Activated CD8-positive, alpha-beta memory T cell treated with anti-CD3 and anti-CD28 coated beads, Interleukin-2, amount 50 U/mL, for 24 hours (primary cell): ENCODE results near the gene VAPA.
"Not testable (repeated sequence)": the region's sequence is repeated elsewhere in the genome, so short reads cannot be mapped to it uniquely, and the experiment has no call there.

Experiments
- DNase-seq: peaks from one replicate; pipeline ENCODE4 v3.0.0-alpha.2; 2020; ENCODE audit errors: extremely low read depth

VAPA gene

DNA sequence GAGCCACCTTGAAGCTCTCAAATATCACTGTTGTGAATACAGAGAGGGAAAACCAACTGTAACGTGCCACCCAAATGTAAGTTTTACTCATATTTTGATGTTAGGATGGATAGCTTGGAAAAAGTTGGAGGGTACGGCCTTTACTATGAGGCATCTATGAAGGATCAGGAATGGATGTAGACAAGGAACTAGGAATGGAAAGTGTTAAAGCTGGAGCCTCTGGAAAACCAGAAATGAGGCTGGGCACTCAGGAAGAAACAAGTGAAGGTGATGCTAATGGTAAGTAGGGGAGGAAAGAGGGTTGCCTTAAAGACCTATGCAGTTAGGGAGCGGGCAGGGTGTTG, 27.8 kb upstream of the VAPA start:
- DNase-seq, result no peak

DNA sequence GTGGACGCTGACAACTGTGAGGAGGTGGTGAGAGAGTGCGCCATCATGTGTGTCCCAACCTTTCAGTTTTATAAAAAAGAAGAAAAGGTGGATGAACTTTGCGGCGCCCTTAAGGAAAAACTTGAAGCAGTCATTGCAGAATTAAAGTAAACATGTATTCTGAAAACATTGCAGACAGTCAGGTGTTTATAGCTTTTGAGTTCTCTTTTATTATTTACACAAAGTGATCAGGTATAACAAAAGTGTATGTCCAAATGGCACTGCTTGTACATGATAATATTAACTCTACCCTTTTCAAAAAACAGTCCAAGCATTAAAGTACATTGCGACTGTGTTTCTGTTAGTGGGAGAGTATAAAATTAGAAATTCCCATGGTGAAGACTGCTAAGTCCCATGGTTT, 25.8 kb upstream of the VAPA start:
- no peak for DNase-seq

DNA sequence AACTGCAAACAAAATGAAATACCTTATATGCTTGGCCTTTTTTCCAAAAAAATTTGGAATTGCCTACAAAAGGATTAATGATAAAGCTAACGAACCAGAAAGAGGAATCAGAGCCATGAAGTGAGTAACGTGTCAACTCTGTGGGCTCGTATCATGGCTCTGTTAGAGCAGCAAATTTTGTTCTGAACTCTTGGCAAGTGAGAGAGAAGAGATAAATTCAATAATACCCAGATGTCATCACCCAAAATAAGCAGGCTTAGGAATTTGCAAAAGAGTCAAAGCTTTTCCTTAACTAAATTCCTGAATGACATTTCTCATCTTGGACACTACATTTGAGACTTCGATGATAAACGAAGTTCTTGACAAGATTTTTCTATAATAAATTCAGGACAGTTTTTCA, 23.6 kb upstream of the VAPA start:
- no peak for DNase-seq

DNA sequence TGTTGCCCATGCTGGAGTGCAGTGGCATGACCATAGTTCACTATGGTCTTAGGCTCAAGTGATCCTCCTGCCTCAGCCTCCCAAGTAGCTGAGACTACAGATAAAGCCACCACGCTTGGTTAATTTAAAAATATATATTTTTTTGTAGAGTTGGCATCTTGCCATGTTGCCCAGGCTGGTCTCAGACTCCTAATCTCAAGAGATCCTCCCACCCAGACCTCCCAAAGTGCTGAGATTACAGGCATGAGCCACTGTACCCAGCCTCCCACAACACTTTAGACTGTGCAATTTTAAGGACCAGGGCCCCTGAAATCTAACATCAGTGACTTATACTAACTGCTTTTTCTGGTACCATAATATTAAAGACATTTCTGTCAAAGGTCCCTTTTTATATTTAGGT, 22.9 kb upstream of the VAPA start:
- DNase-seq, result no peak

DNA sequence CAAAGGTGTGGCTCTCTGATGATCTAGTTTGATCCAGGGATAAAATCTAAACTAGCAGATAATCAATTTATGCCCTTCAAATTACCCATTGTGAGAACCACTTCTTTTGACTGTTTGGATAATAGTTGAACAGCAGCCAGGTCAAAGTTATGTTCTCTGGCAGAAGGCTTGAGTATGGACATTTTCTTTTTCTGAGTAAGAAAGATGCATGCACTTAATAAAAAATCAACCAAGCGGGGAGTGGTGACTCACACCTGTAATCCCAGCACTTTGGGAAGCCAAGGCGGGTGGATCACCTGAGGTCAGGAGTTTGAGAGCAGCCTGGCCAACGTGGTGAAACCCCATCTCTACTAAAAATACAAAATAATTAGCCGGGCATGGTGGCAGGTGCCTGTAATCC, 22.3 kb upstream of the VAPA start:
- not testable (repeated sequence) for DNase-seq

DNA sequence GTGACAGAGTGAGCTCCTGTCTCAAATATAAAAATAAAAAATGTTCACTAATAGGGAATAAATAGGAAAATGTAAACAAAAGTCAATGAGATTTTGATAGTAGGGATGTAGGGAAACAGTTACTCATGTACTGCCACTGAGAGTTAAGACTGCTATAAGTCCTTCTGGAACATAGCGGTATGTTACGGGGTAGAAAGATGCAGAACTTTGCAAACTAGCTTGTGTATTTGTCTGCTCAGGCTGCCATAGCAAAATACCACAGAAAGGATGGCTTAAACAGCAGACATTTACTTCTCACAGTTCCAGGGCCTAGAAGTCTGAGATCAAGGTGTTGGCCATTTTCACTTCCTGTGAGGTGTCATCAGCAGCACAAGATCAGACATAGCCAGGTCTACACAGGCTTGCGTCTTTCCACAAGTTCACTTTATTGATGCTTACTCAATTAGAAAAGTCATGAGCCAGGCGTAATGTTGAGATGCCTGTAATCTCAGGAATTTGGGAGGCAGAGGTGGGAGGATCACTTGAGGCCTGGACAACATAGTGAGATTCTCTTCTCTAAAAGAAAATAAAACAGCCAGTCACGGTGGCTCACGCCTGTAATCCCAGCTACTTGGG, 19.3 kb upstream of the VAPA start:
- no peak for DNase-seq

DNA sequence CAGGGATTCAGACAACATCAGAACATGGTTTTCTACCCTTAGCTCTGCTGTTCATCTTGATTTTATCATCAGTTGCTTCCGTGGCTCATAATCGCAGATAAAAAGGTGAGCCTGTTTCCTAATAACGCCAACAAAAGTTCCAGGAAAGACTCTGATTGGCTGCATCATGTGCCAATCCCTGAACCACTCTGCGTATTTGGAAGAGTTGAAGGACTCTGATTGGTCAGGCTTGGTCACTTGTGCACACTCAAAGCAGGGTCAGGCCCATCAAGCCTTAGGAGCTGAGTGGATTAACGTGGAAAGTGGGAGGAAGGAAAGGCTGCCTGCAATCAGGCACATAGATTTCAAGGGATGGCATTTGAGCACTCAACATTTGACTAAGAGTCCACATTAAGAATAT, 16.7 kb upstream of the VAPA start:
- no peak for DNase-seq

DNA sequence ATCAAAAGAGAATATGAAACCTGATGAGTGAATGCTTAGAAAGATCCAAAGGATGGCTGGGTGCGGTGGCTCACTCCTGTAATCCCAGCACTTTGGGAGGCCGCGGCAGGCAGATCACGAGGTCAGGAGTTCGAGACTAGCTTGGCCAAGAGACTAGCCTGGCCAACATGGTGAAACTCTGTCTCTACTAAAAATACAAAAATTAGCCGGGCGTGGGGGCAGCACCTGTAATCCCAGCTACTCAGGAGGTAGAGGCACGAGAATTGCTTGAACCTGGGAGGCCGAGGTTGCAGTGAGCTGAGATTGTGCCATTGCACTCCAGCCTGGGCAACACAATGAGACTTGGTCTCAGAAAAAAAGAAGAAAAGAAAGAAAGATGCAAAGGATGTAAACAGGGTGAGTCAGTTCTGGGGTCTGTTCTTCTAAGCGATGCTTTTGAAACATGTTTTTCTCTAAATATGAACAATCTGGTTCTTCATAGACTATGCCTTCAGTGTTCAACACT, 16.0 kb upstream of the VAPA start:
- not testable (repeated sequence) for DNase-seq

DNA sequence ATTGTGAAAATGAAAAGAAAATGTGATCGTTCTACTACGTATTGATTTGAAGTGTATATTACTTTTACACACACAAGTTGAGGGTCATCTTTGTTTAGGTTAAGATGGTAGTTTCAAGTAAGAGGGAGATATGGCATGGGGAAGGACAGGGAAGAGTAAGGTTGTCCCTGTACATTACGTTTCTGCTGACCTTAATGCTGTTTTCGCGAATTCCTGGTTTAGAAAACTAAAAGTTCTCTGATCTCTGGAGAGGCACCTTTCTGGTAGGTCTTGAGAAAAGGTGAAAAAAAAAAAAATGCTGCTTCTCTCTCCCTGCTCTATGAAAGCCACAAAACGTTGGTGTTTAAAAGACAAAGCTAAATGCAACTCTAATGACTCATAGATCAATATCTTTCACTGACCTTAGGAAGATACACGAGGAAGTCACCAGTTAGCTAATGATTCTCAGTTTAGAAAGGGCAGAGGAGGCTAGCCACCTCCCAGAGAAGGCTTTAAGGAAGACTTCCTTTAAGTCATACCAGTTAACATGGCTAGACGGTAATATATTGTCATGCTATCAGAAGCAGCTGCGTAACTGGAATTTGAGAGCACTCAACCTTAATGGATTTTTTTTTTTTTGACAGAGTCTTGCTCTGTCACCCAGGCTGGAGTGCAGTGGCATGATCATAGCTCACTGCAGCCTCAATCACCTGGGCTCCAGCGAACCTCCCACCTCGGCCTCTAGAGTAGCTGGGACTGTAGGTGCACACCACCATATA, 14.8 kb upstream of the VAPA start:
- no peak for DNase-seq

DNA sequence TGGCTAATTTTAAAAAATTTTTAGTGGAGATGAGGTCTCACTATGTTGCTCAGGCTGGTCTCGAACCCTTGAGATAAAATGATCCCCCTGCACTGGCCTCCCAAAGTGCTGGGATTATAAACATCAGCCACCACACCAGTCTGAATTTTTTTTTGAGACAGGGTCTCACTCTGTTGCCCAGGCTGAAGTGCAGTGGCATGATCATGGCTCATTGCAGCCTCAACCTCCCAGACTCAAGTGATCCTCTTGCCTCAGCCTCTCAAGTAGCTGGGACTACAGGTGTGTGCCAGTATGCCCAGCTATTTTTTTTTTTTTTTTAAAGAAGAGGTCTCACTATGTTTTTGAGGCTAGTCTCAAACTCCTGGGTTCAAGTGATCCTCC, 14.3 kb upstream of the VAPA start:
- DNase-seq, result not testable (repeated sequence)

DNA sequence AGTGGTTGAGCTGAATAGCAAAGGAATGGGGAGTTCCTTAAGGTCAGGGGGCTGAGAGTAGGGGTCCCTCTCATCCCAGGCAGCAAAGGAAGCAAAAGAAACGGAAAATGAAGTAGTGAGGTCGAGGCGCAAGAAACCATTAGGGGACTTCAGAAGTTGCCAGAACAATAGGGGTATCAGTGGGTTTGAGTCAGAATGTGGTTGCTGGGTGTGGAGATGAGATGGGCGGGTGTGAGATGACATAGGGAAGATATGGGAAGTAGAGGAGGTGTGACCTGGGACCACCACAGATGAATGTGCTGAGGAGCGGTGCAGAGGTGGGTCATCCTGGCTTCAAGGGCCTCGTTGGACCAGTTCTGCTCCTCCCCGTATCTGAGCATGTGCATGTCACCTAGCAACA, 13.1 kb upstream of the VAPA start:
- no peak for DNase-seq

DNA sequence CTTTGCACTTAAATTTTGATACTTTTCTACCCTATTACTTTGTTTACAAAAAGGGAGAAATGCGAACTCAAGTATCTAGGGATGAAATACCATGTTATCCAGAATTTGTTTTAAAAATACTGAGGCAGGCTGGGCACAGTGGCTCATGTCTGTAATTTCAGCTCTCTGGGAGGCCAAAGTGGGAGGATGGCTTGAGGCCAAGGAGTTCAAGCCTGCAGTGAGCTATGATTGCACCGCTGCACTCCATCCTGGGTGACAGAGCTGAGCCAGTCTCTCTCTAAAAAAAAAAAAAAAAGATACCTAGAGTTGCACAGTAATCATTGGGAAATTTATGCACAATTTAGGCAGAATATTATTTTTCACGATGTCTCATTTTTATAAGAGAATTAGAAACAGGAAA, 12.4 kb upstream of the VAPA start:
- no peak for DNase-seq

DNA sequence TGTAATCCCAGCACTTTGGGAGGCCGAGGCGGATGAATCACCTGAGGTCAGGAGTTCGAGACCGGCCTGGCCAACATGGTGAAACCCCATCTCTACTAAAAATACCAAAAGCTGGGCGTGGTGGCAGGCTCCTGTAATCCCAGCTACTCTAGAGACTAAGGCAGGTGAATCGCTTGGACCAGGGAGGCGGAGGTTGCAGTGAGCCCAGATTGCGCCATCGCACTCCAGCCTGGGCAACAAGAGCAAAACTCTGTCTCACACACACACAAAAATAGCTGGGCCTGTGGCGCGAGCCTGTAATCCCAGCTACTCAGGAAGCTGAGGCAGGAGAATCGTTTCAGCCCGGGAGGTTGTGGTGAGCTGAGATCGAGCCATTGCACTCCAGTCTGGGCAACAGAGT, 11.6 kb upstream of the VAPA start:
- not testable (repeated sequence) for DNase-seq

DNA sequence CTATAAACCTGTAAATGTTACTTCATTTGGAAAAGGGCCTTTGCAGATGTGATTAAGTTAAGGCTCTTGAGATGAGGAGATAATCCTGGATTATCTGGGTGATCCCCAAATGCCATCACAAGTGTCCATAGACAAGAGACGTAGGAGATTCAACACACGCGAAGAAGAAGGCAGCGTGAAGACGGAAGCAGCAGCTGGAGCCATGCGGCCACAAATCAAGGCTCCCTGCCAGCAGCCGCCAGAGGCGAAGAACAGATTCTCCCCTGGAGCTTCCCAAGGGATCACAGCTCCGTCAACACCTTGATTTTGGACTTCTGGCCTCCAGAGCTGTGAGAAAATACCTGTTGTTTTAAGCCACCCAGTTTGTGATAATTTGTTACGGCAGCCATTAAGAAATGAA, 11.0 kb upstream of the VAPA start:
- DNase-seq, result no peak

DNA sequence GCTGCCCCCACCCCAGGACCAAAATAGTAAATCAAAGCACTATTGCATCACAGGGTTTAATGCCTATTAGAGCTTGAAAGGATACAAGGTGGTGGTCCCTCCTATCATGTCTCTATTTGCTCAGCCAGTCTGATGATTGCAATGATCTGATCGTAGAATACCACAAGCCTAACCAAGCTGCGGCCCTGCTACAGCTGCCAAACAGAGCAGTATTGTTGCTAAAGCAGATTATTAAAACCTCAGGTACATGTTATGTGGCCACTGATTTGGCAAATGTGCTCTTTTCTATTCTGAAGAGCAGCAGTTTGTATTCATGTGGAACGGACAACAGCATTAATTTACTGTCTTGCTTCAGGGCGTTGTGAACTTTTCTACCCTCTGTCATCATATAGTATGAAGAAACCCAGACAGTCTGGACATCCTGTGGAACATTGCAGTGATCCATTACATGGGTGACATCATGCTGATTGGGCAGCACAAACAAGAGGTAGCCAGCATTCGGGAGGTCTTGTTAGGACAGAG, 8.4 kb upstream of the VAPA start:
- no peak for DNase-seq

DNA sequence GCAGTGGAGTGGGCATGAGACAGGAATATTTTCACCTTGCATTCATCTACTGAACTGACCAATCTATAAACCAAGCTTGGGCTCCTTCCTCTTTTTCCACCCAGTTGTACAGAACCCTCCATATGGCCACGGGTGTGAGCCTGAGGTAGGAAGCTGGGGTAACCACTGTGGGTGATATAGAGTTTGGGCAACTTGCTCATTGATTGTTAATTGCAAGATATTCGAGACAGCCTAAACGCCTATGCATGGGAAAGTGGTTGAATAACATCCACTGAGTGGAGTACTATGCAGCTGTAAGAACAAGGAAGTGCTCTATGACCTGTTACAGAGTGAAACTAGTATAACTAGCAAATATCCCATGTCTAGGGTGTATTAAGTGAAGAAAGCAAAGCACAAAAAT, 7.3 kb upstream of the VAPA start:
- no peak for DNase-seq

DNA sequence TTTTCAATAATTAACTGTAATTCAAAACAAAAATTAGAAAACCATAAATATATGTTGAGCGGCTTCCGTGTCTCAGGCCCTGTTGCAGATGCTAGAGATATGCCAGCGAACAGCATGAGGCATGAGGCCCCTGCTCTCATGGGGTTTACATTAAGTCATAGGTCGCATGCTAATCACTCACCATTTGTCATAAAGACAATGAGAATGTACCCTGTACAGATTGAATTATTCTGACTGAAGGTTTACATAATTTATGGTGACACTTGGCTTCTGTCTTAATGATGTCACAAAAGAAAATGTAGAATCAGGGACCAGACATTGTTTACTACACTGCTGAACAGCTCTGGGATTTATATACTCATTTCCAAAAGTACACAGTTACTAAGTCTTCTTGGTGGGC, 5.9 kb upstream of the VAPA start:
- DNase-seq, result no peak

DNA sequence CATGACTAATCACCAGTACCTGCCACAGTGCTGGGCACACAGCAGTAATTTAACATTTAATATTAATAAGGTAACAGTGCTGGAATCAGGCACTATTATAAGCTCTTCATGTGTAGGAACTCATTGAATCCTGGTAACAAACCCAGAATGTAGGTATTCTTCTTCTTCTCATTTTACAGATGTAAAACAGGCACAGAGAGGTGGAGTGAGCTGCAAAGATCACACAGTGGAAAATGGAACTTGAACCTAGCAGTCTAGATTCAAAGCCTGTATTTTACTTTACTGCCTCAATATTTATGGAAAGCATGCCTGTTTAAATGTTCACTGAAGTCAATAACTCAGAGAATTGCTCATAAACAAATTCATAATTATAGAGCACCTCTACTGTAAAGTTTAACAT, 3.7 kb upstream of the VAPA start:
- no peak for DNase-seq

DNA sequence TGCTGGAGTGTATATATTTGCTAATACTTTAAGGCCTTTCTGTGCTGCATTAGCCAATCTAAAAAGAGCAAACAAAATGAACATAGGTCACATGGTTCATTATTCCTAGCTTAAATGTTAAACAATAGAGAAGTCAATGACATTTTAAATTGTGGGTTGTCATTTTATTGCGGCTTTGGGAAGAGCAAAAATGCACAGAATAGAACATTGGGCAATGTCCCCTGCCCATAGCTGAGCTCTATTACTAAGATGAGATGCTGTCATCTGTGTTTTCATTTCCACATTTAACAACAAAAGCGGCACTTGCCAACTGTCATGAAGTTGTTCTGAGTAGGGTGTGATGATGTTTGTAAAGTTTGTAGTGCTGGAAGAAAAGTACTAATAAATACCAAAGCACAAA, 3.2 kb upstream of the VAPA start:
- DNase-seq, result no peak

DNA sequence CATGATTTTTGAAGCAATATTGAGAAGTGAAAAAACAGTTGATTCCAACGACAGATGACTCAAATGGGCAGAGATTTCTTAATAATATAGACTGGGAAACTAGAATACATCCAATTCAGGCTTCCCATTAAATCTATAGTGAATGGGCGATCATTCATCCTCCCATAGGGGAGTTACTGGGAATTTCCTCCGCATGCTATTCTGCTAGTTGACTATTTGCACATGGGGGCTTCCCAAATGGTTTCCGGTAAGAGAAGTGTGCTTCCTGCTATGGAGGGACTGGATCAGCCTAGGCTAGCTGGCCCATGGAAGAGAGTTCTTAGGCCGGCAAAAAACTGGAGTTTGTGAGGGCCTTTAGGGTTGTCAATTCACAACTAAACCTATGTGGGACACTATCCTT, 2.6 kb upstream of the VAPA start:
- DNase-seq, result no peak

DNA sequence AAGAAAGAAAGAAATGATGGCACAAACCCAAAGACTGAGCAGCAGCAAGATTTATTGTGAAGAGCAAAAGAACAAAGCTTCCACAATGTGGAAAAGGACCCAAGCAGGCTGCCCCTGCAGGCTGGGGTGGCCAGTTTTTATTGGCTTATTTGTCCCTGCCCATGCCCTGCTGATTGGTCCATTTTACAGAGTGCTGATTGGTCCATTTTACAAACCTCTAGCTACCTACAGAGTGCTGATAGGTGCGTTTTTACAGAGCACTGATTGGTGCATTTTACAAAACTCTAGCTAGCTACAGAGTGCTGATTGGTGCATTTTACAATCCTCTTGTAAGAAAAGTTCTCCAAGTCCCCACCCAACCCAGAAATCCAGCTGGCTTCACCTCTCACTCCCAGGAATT, 1.5 kb upstream of the VAPA start:
- not testable (repeated sequence) for DNase-seq

DNA sequence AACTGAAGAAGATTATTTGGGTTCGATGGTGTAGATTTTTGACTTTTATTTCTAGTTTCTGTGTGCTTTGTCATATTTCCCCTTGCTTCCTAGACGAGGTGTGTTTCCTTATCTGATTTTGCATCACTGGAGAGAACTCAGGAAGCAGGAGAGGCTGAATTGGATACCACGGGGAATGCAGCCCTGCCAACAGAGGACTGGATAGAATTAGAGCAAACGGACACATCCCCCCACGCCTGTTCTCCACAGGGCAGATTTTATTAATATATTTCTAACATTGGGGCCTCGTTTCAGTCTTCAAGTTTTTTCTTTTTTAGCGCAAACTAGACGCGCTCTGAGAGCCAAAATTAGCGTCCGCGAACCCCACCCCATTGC, 678 bp upstream of the VAPA start:
- DNase-seq, result no peak

DNA sequence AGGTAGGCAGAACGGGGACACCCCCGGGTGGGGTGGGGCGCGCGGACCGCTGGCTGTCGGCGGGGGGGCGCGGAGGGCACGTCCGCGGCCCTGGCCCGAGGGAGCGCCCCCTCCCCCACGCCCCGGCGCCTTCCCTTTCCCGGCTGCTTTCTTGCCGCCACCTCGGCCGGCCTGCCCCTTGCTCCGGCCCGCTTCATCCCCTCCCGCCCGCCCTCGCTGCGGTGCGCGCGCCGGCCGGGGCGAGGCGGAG, 443 bp downstream of the VAPA start:
- no peak for DNase-seq
